ENCODE measurements around the gene TAB2. TPM values are rescaled to one million over a fixed set of nuclear protein-coding genes. Genes with fewer than 3 reads are reported as not detected.

The TAB2 gene
- total RNA-seq, 1 experiment from 2014 or later: 14.7 TPM

DNA sequence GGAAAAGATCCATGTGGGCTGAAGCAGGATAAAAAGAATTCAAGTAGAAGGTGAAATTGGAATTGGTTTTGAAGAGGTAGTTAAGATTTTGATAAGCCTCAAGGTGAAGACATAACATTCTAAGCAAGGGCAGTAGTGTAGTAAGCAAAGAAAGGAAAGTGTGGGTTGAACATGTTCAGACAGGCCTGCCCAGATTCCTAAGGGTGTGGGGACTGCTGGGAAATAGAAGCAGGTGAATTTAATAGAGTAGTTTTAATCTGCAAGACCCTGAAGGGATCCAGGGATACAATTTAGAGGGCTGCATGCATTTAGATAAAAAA, 19.1 kb downstream of the TAB2 start:
- ATAC-seq: no peak
- Histone ChIP-seq H3K27me3 (ENCODE audit: low read length) (no peaks in the 10 kb centered on the region), H3F3A (ENCODE audit: low read length, unreplicated experiment) (peaks cover 10% of the 10 kb centered on the region), H3K79me2 (ENCODE audit: low read length) (peaks cover 90% of the 10 kb centered on the region), H2AFZ (ENCODE audit: low read length) (no peak overlapping the region), H3K9me2 (replicated peaks; ENCODE audit: low read length) (no peaks in the 10 kb centered on the region), H4K20me1 (ENCODE audit: low read length) (no peaks in the 10 kb centered on the region), H3K9me3 (ENCODE audit: low read length) (no peaks in the 10 kb centered on the region), H3K36me3 (ENCODE audit: low read depth, low read length) (no peaks in the 10 kb centered on the region), H3K27ac (ENCODE audit: low read length) (peak overlapping the region; percentile 64), H3K4me1 (ENCODE audit: insufficient read depth, low read length) (peaks cover 70% of the 10 kb centered on the region), H3K4me3 (ENCODE audit: low read length) (no peak overlapping the region), H3K4me2 (ENCODE audit: low read length) (peak overlapping the region; percentile 70), H3K9ac (ENCODE audit: low read length) (peak overlapping the region; percentile 12; the same call in 1 of the 2 replicates)
- no TSS peak for BruUV-seq (replicated peaks)
- TF ChIP-seq EZH2phosphoT487 (IDR thresholded peaks at IDR 0.05; ENCODE audit: borderline replicate concordance, low read length) (no peak), CTCF (conservative IDR thresholded peaks at IDR 0.05; ENCODE audit: low read depth, low read length) (no peak), EZH2 (IDR thresholded peaks at IDR 0.05; ENCODE audit: low read length, unreplicated experiment) (no peak)
- ChIA-PET CTCF (no interaction called here), POLR2A (ENCODE audit: unreplicated experiment) (no interaction called here)
- intact Hi-C loops (cut with micrococcal nuclease): loop anchor here (10.0 kb wide), 1 partner anchor 158 kb away; no protein-coding TSS in a partner anchor
- peak; percentile 12 for DNase-seq

DNA sequence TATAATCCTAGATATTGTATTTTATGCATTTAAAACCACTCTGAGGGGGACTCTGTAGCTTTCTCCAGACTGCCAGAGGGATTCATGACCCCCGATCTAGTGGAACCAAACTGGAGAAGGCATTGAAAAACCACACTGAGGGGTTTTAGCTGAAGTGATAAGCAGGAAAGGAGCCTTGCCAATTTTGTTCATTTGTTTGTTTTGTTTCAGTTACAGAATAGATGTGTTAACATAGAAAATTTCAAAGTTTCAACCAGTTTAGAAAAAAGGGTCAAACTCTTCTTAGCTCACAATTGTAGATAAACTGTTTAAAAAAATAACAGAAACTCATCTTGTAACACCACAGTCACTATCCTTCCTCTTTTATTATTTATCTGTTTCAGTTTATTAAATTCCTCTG, 19.8 kb downstream of the TAB2 start:
- no TSS peak for BruUV-seq (replicated peaks)

More for the DNA sequence above, 19.8 kb downstream of the TAB2 start:
- no peaks in the 10 kb centered on the region for H3K9me3 ChIP-seq (ENCODE audit: low read length)
- ChIA-PET POLR2A (ENCODE audit: unreplicated experiment) (interaction anchor here (0.6 kb wide), 1 partner anchor 207 kb away, joined by 5 read pairs; no protein-coding TSS in a partner anchor), CTCF (no interaction called here)
- no peak overlapping the region for H2AFZ ChIP-seq (ENCODE audit: low read length)
- no peaks in the 10 kb centered on the region for H3K36me3 ChIP-seq (ENCODE audit: low read depth, low read length)
- no peak overlapping the region for H3K27ac ChIP-seq (ENCODE audit: low read length)
- H3K4me1 ChIP-seq (ENCODE audit: insufficient read depth, low read length): peaks cover 63% of the 10 kb centered on the region
- peaks cover 10% of the 10 kb centered on the region for H3F3A ChIP-seq (ENCODE audit: low read length, unreplicated experiment)
- H3K9ac ChIP-seq (ENCODE audit: low read length): no peak overlapping the region
- no peak for ATAC-seq
- TF ChIP-seq EZH2 (IDR thresholded peaks at IDR 0.05; ENCODE audit: low read length, unreplicated experiment): no peak
- TF ChIP-seq EZH2phosphoT487 (IDR thresholded peaks at IDR 0.05; ENCODE audit: borderline replicate concordance, low read length): no peak
- TF ChIP-seq CTCF (conservative IDR thresholded peaks at IDR 0.05; ENCODE audit: low read depth, low read length): no peak
- H3K4me3 ChIP-seq (ENCODE audit: low read length): no peak overlapping the region
- H4K20me1 ChIP-seq (ENCODE audit: low read length): no peaks in the 10 kb centered on the region
- peaks cover 90% of the 10 kb centered on the region for H3K79me2 ChIP-seq (ENCODE audit: low read length)
- no peak for DNase-seq
- intact Hi-C loops (cut with micrococcal nuclease): loop anchor here (10.0 kb wide), 1 partner anchor 157 kb away; no protein-coding TSS in a partner anchor
- H3K27me3 ChIP-seq (ENCODE audit: low read length): no peaks in the 10 kb centered on the region
- no peak overlapping the region for H3K4me2 ChIP-seq (ENCODE audit: low read length)
- no peaks in the 10 kb centered on the region for H3K9me2 ChIP-seq (replicated peaks; ENCODE audit: low read length)
